ENCODE results near the gene TSPEAR. TPM values are rescaled to one million over a fixed set of nuclear protein-coding genes. Genes with fewer than 3 reads are reported as not detected.
"Not testable (repeated sequence)": the region's sequence is repeated elsewhere in the genome, so short reads cannot be mapped to it uniquely, and the experiment has no call there.

The TSPEAR gene
- total RNA-seq, 1 experiment from 2014 or later: 2.1 TPM

- not testable (repeated sequence) for H3K4me3 Mint-ChIP-seq; H3K4me1 Mint-ChIP-seq; DNase-seq (ENCODE audit: low spot score); H3K27me3 Mint-ChIP-seq (ENCODE audit: low read depth); H3K27ac Mint-ChIP-seq; ATAC-seq
- ChIA-PET POLR2A (interaction anchor here (0.7 kb wide), 1 partner anchor 21 kb away, joined by 3 read pairs; no protein-coding TSS in a partner anchor), CTCF (interaction anchor here (0.6 to 2.0 kb wide), 4 partner anchors 19 to 157 kb away, joined by 3 to 4 read pairs (median 3); no protein-coding TSS in a partner anchor)
- Mint-ChIP-seq H3K36me3 (peaks cover 16% of the 10 kb centered on the region), H3K9me3 (peaks cover 21% of the 10 kb centered on the region)
These were observed 64.8 kb downstream of the TSPEAR start, which contains the start of gene KRTAP10-11 for GRCh38 chr21:44646366-44647221. TSS of gene KRTAP10-11 (plus strand) at chr21:44646414. CDS start at chr21:44646459, 45 bp downstream.

GRCh38 chr21:44644878-44645277 is 66.5 kb downstream of the TSPEAR start:
- Mint-ChIP-seq H3K36me3 (peaks cover 27% of the 10 kb centered on the region), H3K27ac (no peak overlapping the region), H3K4me1 (peaks cover 10% of the 10 kb centered on the region), H3K9me3 (peaks cover 38% of the 10 kb centered on the region), H3K4me3 (no peak overlapping the region), H3K27me3 (ENCODE audit: low read depth) (peaks cover 8% of the 10 kb centered on the region; the same call in 1 of the 2 replicates)
- TF ChIP-seq NFYB (CRISPR knock-in tag; conservative IDR thresholded peaks at IDR 0.05; ENCODE audit: low read depth) (no peak), PREB (CRISPR knock-in tag; IDR thresholded peaks at IDR 0.05; ENCODE audit: borderline replicate concordance) (no peak), ZNF423 (CRISPR knock-in tag; IDR thresholded peaks at IDR 0.05) (no peak), FOXP4 (CRISPR knock-in tag; IDR thresholded peaks at IDR 0.05) (no peak), MXD4 (CRISPR knock-in tag; IDR thresholded peaks at IDR 0.05; ENCODE audit: borderline replicate concordance) (no peak), SMAD3 (CRISPR knock-in tag; IDR thresholded peaks at IDR 0.05; ENCODE audit: borderline replicate concordance) (no peak)
- DNase-seq (ENCODE audit: low spot score) (no peak), ATAC-seq (no peak)
- POLR2A ChIA-PET: no interaction called here
- CTCF ChIA-PET: interaction anchor here (0.6 kb wide), 1 partner anchor 149 kb away, joined by 3 read pairs; no protein-coding TSS in a partner anchor

GRCh38 chr21:44643741-44644310 is 67.5 kb downstream of the TSPEAR start:
- Mint-ChIP-seq H3K4me1 (peaks cover 10% of the 10 kb centered on the region), H3K27ac (no peak overlapping the region), H3K4me3 (no peak overlapping the region), H3K9me3 (peaks cover 40% of the 10 kb centered on the region), H3K36me3 (peaks cover 28% of the 10 kb centered on the region), H3K27me3 (ENCODE audit: low read depth) (peaks cover 8% of the 10 kb centered on the region; the same call in 1 of the 2 replicates)
- TF ChIP-seq SOX15 (CRISPR knock-in tag; IDR thresholded peaks at IDR 0.05) (no peak), NR2C2 (CRISPR knock-in tag; IDR thresholded peaks at IDR 0.05) (no peak), USF2 (CRISPR knock-in tag; IDR thresholded peaks at IDR 0.05) (no peak), GRHL2 (CRISPR knock-in tag; IDR thresholded peaks at IDR 0.05; ENCODE audit: insufficient replicate concordance, severe bottlenecking) (no peak), ELF4 (CRISPR knock-in tag; IDR thresholded peaks at IDR 0.05; ENCODE audit: low read depth) (no peak), MYBL2 (CRISPR knock-in tag; IDR thresholded peaks at IDR 0.05) (no peak), E2F5 (CRISPR knock-in tag; IDR thresholded peaks at IDR 0.05) (no peak), ZNF121 (CRISPR knock-in tag; IDR thresholded peaks at IDR 0.05) (no peak), EMX1 (CRISPR knock-in tag; IDR thresholded peaks at IDR 0.05) (no peak), ZNF423 (CRISPR knock-in tag; IDR thresholded peaks at IDR 0.05) (no peak), FOXK1 (CRISPR knock-in tag; IDR thresholded peaks at IDR 0.05) (no peak)
- CTCF ChIA-PET: no interaction called here
- ATAC-seq (no peak), DNase-seq (ENCODE audit: low spot score) (no peak)
- POLR2A ChIA-PET: no interaction called here
